DMS153 treated with DMSO at 0.1 percent for 48 hours (cell line): Measurements from ENCODE around the gene NR4A3.
A peak's percentile ranks its signal among the peaks of the same experiment; 100 is the strongest.

Experiments used
- DNase-seq: peaks from one replicate; lab custom pipeline; 2025; ENCODE audit not compliant: unreplicated experiment; lab: John Stamatoyannopoulos, UW

Gene NR4A3

GRCh38 chr9:99813739-99814138, 7.9 kb upstream of the NR4A3 start:
- no peak for DNase-seq

DNA sequence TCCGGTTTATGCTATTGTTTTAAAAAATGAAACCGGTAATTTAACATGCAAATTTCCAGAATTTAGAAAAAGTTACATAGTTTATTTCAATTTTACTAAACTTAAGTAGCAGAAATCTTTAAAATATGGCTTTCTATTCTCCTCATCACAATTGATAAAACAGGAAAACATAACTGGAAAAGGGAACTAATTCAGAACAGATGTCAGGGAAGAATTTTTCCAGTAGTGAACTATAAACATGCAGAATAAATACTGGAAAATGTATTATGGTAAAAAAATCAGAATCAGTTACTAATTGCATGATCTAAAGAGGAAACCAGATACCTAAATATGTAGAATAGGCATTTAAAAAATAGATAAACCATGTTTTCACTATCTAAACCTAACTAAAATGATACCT, 7.3 kb upstream of the NR4A3 start:
- no peak for DNase-seq

GRCh38 chr9:99816392-99816791, 5.3 kb upstream of the NR4A3 start:
- no peak for DNase-seq

- no peak for DNase-seq
These were observed 3.2 kb upstream of the NR4A3 start for GRCh38 chr9:99818500-99818899.

DNA sequence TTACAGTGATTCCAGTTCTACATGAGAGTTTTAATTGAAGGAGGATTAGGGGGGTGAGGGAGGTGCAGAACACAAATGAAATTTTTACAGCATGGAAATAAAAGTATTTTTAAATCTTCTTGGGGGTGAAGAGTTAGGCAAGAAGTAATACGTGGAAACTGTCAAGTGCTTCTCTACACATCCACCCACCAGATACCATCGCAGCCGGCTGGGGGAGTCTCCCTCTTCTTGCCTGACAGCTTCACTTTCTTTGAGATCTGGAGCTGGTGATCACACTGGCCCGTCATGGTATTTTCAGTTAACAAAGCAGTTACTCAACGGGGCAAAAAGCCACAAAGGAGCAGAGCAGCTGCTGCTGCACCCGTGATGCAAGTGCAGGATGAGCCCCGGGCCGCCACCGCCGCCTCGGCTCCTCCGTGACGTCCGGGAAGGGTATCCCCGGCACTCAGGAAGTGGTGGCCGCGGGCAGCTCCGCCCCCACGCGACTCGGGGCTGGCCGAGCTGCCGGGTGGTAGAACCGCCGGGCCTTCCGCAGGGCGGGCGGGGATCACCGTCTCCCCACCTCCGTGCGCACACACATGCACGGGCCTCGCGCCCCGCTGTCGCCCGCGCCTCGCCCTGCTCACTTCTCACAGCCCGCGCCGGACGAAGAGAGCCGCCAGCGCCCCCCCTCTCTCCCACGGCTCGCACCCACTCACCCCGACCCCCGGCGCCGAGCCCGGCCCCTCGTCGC, 2.4 kb upstream of the NR4A3 start:
- DNase-seq = peak; percentile 50

- DNase-seq = peak; percentile 75
These were observed 1.6 kb upstream of the NR4A3 start for GRCh38 chr9:99819856-99820684.

DNA sequence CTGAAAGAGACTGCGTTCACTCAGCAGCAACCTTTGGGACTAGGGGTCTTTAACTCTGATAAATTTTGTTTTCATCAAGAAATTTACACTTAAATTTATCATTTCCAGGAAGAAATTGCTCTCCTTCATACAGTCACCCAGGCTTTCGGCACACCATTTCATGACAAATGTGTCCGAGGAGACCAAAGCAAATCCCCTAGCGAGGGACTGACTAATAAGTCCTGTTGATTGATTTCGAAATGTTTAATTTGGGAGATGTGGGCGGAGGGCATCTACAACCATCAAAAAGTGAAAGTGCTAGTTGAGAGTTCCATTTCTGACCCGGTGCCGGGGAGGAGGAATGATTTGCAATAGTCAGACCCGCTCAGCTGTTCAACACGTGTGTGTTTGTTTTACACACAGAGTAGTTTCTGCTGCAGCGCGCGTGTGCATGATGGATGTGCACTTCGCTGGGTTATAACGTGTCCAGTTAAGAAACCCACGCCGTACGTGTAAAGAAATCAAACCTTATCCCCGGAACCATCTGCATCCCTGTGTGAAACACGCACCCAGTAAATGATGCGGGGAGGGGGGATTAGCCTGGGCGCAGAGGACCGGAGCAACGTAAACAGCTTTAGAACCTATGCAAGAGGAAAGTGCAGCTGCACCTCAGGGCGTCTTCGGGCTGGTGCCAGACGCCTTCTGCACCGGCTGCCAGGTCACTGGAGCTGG, 845 bp upstream of the NR4A3 start:
- no peak for DNase-seq

DNA sequence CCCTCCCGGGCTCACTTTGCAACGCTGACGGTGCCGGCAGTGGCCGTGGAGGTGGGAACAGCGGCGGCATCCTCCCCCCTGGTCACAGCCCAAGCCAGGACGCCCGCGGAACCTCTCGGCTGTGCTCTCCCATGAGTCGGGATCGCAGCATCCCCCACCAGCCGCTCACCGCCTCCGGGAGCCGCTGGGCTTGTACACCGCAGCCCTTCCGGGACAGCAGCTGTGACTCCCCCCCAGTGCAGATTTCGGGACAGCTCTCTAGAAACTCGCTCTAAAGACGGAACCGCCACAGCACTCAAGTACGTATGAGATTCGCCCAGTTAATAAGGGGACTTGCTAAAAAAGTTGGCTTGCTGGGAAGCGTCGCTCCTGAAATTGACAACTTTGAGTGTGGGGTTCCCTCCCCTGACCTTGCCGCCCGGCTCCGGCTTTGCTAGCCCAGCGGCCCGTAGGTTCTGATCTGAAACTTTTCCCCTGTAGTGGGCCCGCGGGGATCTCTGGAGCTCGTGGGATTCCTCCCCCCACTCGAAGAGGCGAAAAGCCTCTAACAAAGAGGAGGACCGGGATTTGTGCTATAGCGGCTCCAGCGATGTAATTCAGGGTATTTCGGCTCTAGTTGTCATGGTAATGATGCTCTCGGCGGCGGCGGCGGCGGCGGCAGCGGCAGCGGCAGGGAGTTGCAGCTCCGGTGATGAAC, 572 bp downstream of the NR4A3 start:
- peak; percentile 8 for DNase-seq

DNA sequence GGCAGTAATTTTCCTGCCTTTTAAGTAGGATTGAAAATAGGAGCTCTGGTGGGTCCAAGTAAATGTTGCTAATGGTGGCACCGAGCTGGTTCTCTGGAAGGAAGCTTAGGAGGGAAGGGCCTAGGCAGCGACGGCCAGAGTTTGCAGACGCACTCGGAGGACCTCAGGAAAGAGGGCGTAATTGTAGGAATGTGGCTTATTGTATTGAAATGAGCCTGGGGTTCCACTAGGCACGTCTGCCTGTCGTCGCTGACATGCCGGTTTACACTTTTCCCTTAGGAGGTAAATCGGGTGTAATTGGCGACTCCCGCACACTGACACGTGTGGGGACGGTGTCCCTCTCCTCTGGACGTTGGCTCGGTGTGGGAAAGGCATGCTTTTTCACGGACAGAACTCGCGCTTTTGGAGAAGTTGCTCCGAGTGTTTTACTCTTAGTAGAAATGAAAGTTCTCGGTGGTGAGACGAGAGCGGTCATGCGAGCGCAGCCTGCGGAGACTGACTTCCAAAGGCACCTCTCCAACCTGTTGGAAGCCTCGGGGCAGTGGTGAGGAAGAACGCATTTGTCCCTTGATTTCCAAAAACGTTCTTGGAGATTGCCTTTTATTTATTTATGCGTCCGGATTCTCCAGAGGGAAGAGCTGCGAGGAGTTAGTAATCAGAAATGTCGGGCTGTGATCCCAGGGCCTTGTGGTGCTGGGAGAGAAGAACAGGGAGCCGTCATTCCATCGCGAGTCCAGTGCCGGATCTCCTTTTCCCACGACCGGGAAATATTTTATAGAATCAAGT, 1.3 kb downstream of the NR4A3 start:
- no peak for DNase-seq

DNA sequence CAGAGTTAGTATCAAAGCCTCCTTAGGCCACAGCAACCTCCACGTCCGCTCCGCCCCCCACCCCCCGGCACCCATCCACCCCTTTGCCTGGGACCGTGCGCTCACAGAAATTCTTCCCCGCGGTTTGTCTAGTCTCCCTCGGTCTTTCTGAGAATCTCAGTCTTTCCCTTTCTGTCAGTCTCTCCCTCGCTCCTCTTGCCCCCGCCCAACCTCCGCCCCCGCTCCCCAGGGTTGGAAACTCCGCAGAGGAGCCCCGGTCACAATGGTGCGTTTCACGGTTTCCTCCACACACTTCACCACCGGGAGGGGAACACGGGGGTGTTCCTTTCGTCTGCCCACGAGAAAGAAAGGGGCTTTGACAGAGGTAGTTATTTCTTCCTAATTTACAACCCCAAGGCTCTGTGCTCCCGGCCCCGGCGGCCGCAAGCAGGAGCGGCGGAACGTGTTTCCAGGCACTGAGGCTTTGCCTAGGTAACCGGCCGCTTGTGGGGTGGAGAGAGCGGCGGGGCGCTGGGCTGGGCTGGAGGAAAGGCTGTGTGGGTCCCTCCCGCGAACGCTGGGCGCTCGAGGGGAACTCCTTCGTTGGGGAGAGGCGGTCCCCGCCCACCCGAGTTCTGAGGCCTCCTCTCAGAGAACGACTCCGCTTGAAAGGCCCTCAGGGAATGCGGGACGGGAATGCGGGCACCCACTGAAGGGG, 2.1 kb downstream of the NR4A3 start:
- DNase-seq = no peak

DNA sequence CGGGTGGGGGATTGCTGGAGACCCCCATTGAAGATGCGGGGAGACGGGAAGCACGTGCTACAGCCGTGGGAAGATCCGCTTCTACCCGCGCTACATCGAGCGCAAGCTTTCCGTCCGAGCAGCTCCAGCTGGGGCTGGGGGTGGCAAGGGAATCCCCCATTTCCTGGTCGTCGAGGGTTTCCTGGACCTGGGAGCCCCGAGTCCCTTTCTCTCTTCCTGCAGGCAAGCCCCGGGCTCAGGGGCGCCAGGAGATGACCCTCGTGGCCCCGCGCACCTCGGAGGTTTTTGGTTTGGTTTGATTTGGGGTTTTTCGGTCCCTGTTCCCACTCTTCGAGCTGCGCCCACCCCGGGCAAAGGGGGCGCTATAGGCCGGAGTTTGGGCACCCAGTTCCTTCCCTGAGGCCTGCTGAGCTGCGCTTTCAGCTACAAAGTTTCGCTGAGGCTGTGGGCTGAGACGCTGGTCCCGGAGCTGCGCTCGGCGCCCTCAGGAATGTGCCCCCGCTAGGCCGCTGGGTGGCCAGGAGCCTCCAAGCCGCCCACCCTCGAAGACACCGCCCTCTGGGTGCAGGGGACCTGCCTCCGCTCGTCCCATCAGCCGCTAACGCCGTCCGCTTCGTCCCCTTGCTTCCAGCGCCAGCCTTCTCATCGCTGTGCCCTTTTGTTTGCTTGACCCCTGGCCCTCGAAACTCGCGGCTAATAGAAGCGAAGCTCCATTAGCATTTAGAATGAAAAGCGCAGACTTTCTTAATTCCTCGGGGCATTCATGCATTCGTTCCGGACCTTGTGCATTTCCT, 2.9 kb downstream of the NR4A3 start:
- DNase-seq = no peak

DNA sequence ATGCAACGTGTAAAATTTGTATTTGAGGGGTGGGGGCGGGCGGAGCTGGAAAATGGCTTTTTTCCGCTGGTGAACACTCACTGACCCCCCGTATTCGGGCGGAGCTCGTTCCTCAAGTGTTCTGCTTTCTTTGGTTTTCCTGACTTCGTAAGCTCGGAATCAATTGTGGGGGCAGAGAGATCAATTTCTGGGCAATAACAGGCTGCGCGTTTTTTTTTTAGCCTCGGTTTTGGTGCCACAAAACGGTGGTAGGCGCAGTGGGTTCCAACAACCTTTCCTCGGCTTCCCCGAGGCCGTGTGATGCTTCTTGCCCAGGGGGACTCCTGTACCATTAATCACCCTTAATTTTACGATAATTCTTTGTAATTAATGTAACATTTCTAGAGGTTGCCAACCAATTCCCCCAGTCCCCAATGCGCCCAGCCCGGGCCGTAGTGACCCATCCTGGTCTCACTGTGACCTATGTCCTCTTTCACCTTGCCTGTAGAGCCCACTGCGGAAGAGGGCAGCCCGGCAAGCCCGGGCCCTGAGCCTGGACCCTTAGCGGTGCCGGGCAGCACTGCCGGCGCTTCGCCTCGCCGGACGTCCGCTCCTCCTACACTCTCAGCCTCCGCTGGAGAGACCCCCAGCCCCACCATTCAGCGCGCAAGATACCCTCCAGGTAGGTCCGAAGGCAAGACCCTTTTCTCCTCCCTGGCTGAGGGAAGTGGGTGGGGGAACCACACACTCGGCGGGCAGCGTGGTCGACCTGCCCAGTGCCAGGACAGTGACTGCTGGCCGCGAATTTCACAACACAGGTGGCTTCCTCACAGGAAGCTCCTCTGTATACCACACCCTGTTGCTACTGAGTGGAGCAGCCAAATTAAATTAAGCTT, 3.7 kb downstream of the NR4A3 start:
- no peak for DNase-seq

GRCh38 chr9:99826579-99826978, 4.9 kb downstream of the NR4A3 start:
- no peak for DNase-seq

GRCh38 chr9:99827244-99827643, 5.6 kb downstream of the NR4A3 start:
- DNase-seq = no peak

GRCh38 chr9:99828054-99828416, 6.3 kb downstream of the NR4A3 start:
- DNase-seq = no peak

DNA sequence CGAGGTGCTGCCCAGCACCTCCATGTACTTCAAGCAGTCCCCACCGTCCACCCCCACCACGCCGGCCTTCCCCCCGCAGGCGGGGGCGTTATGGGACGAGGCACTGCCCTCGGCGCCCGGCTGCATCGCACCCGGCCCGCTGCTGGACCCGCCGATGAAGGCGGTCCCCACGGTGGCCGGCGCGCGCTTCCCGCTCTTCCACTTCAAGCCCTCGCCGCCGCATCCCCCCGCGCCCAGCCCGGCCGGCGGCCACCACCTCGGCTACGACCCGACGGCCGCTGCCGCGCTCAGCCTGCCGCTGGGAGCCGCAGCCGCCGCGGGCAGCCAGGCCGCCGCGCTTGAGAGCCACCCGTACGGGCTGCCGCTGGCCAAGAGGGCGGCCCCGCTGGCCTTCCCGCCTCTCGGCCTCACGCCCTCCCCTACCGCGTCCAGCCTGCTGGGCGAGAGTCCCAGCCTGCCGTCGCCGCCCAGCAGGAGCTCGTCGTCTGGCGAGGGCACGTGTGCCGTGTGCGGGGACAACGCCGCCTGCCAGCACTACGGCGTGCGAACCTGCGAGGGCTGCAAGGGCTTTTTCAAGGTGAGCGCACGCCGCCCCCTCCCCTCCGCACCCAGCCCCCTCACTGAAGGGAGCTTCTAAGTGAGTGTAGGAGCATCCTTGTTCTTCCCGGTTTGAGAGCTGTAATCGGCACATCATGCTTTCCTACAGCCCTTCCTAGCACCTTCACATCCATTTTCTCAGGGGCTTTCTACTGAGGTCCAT, 6.9 kb downstream of the NR4A3 start:
- no peak for DNase-seq

GRCh38 chr9:99831857-99832557, 10.3 kb downstream of the NR4A3 start:
- DNase-seq = no peak
